ENCODE measurements around the gene KIAA1217.

Gene KIAA1217

GRCh38 chr10:24261627-24262026 lies 52.7 kb downstream of the KIAA1217 start:
- Histone ChIP-seq H3K27ac (no peak overlapping the region), H3K36me3 (no peaks in the 10 kb centered on the region), H3K4me3 (ENCODE audit: low read depth in 1 of 2, low read length in 1 of 2) (no peak overlapping the region), H3K27me3 (no peaks in the 10 kb centered on the region), H3K4me1 (ENCODE audit: control insufficient read depth in 1 of 2, insufficient read depth in 1 of 2, low read depth in 1 of 2, low read length in 1 of 2) (no peaks in the 10 kb centered on the region), H3K9me3 (no peaks in the 10 kb centered on the region)
- no peak for TF ChIP-seq CTCF (IDR thresholded peaks at IDR 0.05)

GRCh38 chr10:24262929-24263590 lies 54.1 kb downstream of the KIAA1217 start:
- H3K4me1 ChIP-seq (ENCODE audit: control insufficient read depth in 1 of 2, insufficient read depth in 1 of 2, low read depth in 1 of 2, low read length in 1 of 2) = no peaks in the 10 kb centered on the region

GRCh38 chr10:24269476-24269875 lies 60.5 kb downstream of the KIAA1217 start:
- Histone ChIP-seq H3K36me3 (no peaks in the 10 kb centered on the region), H3K4me3 (ENCODE audit: low read depth in 1 of 2, low read length in 1 of 2) (no peak overlapping the region), H3K27me3 (no peaks in the 10 kb centered on the region), H3K4me1 (ENCODE audit: control insufficient read depth in 1 of 2, insufficient read depth in 1 of 2, low read depth in 1 of 2, low read length in 1 of 2) (no peaks in the 10 kb centered on the region), H3K9me3 (no peaks in the 10 kb centered on the region), H3K27ac (no peak overlapping the region)
- TF ChIP-seq CTCF (IDR thresholded peaks at IDR 0.05) = no peak

More at GRCh38 chr10:24262929-24263590, 54.1 kb downstream of the KIAA1217 start:
- no peaks in the 10 kb centered on the region for H3K36me3 ChIP-seq
- no peak overlapping the region for H3K27ac ChIP-seq
- no peaks in the 10 kb centered on the region for H3K9me3 ChIP-seq
- TF ChIP-seq CTCF (IDR thresholded peaks at IDR 0.05) = no peak
- H3K4me3 ChIP-seq (ENCODE audit: low read depth in 1 of 2, low read length in 1 of 2) = no peak overlapping the region
- no peaks in the 10 kb centered on the region for H3K27me3 ChIP-seq

GRCh38 chr10:24272374-24272773 lies 63.4 kb downstream of the KIAA1217 start:
- no peaks in the 10 kb centered on the region for H3K36me3 ChIP-seq
- no peaks in the 10 kb centered on the region for H3K4me1 ChIP-seq (ENCODE audit: control insufficient read depth in 1 of 2, insufficient read depth in 1 of 2, low read depth in 1 of 2, low read length in 1 of 2)
- no peaks in the 10 kb centered on the region for H3K9me3 ChIP-seq
- no peak overlapping the region for H3K27ac ChIP-seq
- H3K4me3 ChIP-seq (ENCODE audit: low read depth in 1 of 2, low read length in 1 of 2) = no peak overlapping the region
- H3K27me3 ChIP-seq = no peaks in the 10 kb centered on the region
- TF ChIP-seq CTCF (IDR thresholded peaks at IDR 0.05) = no peak

DNA sequence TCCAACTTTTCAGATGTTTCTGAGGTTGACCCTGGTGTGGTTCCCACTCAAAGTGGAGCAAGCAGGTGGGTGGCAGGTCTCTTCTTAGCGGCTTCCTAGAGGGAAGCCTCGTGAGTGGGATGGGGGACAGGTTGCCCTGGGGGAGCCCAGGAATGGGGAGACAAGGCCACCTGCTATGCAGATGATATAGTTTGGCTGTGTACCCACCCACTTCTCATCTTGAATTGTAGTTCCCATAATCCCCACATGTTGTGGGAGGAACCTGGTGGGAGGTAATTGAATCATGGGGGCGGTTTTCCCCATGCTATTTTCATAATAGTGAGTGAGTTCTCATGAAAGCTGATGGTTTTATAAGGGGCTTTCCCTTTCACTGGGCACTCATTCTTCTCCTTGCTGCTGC lies 68.3 kb downstream of the KIAA1217 start:
- no peaks in the 10 kb centered on the region for H3K27me3 ChIP-seq
- no peak for TF ChIP-seq CTCF (IDR thresholded peaks at IDR 0.05)
- no peaks in the 10 kb centered on the region for H3K36me3 ChIP-seq
- no peak overlapping the region for H3K4me3 ChIP-seq (ENCODE audit: low read depth in 1 of 2, low read length in 1 of 2)
- no peak overlapping the region for H3K27ac ChIP-seq
- H3K9me3 ChIP-seq = no peaks in the 10 kb centered on the region
- no peaks in the 10 kb centered on the region for H3K4me1 ChIP-seq (ENCODE audit: control insufficient read depth in 1 of 2, insufficient read depth in 1 of 2, low read depth in 1 of 2, low read length in 1 of 2)
